NT2/D1 (cell line): ENCODE data around the gene PRAMEF2.
"Not testable (repeated sequence)": the region's sequence is repeated elsewhere in the genome, so short reads cannot be mapped to it uniquely, and the experiment has no call there.

Experiments used
- DNase-seq: peaks from one replicate; pipeline ENCODE4 v3.0.0-alpha.2; 2011; ENCODE audit warnings: low read depth, low spot score
- H3K27me3 ChIP-seq: 2 replicates; pipeline ENCODE4 v1.6.0; 2011; ENCODE audit warnings: mild to moderate bottlenecking; ENCODE audit not compliant: insufficient read length, insufficient read depth
- H3K36me3 ChIP-seq: 2 replicates; pipeline ENCODE4 v1.6.1; 2011; ENCODE audit warnings: mild to moderate bottlenecking, low read length, mixed read lengths; ENCODE audit not compliant: insufficient read depth, insufficient read length
- H3K4me1 ChIP-seq: 2 replicates; pipeline ENCODE4 v1.5.1; 2011; ENCODE audit not compliant: insufficient read depth, insufficient read length
- H3K4me3 ChIP-seq: 2 replicates; pipeline ENCODE4 v1.5.1; 2011; ENCODE audit warnings: low read depth; ENCODE audit not compliant: insufficient read length
- H3K9ac ChIP-seq: 2 replicates; pipeline ENCODE4 v1.6.0; 2011; ENCODE audit warnings: low read depth; ENCODE audit not compliant: insufficient read length
- H3K9me3 ChIP-seq: 2 replicates; pipeline ENCODE4 v1.5.1; 2011; ENCODE audit warnings: mild to moderate bottlenecking, low read length; ENCODE audit not compliant: insufficient read depth
- SUZ12 ChIP-seq: IDR thresholded peaks from 2 replicates; pipeline ENCODE4 v1.6.1; 2011; ENCODE audit not compliant: insufficient read length, insufficient read depth; ENCODE audit errors: extremely low read depth
- YY1 ChIP-seq: IDR thresholded peaks from 2 replicates; pipeline ENCODE4 v1.6.1; 2011; ENCODE audit not compliant: insufficient read length, insufficient read depth
- ZNF274 ChIP-seq: IDR thresholded peaks from 2 replicates; pipeline ENCODE4 v1.6.1; 2011; ENCODE audit warnings: mild to moderate bottlenecking, low read depth, low read length

PRAMEF2 gene

GRCh38 chr1:12856786-12857185 is at the start of gene PRAMEF2:
Gene PRAMEF2 (plus strand): TSS chr1:12857086. CDS start chr1:12859010, 1,924 bp downstream.
- not testable (repeated sequence) for H3K27me3 ChIP-seq, H3K9me3 ChIP-seq, H3K9ac ChIP-seq, H3K4me1 ChIP-seq, H3K36me3 ChIP-seq, DNase-seq, H3K4me3 ChIP-seq

DNA sequence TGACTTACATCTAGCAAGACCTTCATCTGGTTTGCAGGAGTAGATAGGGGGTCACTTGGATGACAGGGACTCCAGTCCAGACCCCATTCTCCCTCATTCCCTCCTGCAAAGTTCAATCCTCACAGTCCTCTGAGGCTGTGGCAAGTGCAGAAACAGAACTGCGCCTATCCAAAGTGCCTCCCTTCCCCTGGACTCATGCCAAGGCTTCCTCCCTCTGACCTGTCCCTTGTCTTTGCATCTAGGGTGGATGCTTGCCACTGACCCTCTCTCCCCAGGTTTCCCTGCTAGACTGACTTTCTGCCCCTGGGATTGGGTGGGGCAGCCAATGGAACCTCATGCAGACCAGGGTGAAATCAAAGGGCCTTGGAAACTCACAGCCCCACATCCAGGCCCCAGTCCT is 47.0 kb upstream of the PRAMEF2 start:
- Histone ChIP-seq H3K4me3 (no peak overlapping the region), H3K9me3 (no peaks in the 10 kb centered on the region), H3K36me3 (no peaks in the 10 kb centered on the region), H3K4me1 (peaks cover 5% of the 10 kb centered on the region), H3K27me3 (no peaks in the 10 kb centered on the region), H3K9ac (no peak overlapping the region)
- TF ChIP-seq YY1 (no peak), ZNF274 (no peak), SUZ12 (no peak)
- DNase-seq: no peak

- H3K4me3 ChIP-seq: no peak overlapping the region
- no peak overlapping the region for H3K9ac ChIP-seq
- H3K9me3 ChIP-seq: no peaks in the 10 kb centered on the region
- H3K36me3 ChIP-seq: no peaks in the 10 kb centered on the region
- H3K27me3 ChIP-seq: no peaks in the 10 kb centered on the region
- no peak for DNase-seq
- H3K4me1 ChIP-seq: peaks cover 5% of the 10 kb centered on the region
- TF ChIP-seq YY1 (no peak), SUZ12 (no peak), ZNF274 (no peak)
These were observed 46.0 kb upstream of the PRAMEF2 start for GRCh38 chr1:12810691-12811408.

DNA sequence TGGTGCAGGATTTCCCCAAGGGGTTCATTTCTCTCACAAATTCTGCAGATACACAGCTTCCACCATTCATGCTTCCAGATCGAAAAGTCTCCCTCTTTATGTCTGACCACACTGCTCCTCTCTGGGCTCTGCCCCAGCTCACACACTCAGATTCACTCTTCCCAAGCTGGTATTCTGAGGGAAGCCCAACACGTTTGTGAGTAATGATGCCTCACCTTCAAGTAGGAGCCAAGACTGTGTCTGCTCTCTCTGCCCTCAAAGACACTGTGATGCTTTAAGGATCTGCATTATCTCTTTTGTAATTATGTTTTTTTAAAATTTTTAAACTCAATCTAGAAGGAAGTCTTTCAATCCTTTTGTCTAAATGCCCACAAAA is 45.5 kb upstream of the PRAMEF2 start:
- TF ChIP-seq ZNF274: no peak
- TF ChIP-seq SUZ12: no peak
- no peak for TF ChIP-seq YY1
- H3K4me3 ChIP-seq: no peak overlapping the region
- no peak for DNase-seq
- no peak overlapping the region for H3K9ac ChIP-seq
- H3K36me3 ChIP-seq: no peaks in the 10 kb centered on the region
- H3K9me3 ChIP-seq: no peaks in the 10 kb centered on the region
- no peaks in the 10 kb centered on the region for H3K27me3 ChIP-seq
- peaks cover 5% of the 10 kb centered on the region for H3K4me1 ChIP-seq

GRCh38 chr1:12819061-12819460 is 37.8 kb upstream of the PRAMEF2 start:
- not testable (repeated sequence) for H3K4me3 ChIP-seq, DNase-seq, H3K9ac ChIP-seq, H3K27me3 ChIP-seq, H3K4me1 ChIP-seq, H3K36me3 ChIP-seq, H3K9me3 ChIP-seq

- DNase-seq, H3K9me3 ChIP-seq, H3K9ac ChIP-seq, H3K36me3 ChIP-seq, H3K27me3 ChIP-seq, H3K4me3 ChIP-seq, H3K4me1 ChIP-seq: not testable (repeated sequence)
These were observed 25.6 kb upstream of the PRAMEF2 start, which contains the start of gene PRAMEF11 for GRCh38 chr1:12831310-12831709. Gene PRAMEF11 (minus strand): TSS chr1:12831410. CDS start chr1:12828789, 2,621 bp downstream.

DNA sequence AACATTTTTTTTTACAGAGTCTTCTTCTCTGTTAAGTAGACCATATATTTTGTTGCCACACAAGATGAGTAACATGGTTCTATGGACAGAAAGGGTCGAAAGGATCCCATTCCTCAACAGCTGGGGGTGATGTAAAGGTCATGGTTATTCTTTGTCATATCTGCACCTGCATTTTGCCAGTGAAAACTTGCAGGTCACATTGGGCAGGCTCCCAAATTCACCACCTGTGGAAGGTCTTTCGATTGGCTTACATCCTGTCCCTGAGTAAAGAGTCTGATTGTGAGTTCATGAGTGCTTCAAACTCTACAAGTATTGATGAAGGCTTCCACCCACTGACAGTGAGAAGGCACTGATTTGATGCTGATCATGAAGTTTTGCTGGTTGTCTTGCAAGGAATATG is 23.6 kb upstream of the PRAMEF2 start:
- DNase-seq, H3K9me3 ChIP-seq, H3K4me1 ChIP-seq, H3K36me3 ChIP-seq, H3K27me3 ChIP-seq, H3K9ac ChIP-seq, H3K4me3 ChIP-seq: not testable (repeated sequence)

- H3K9me3 ChIP-seq, H3K4me1 ChIP-seq, H3K27me3 ChIP-seq, H3K9ac ChIP-seq, H3K36me3 ChIP-seq, DNase-seq, H3K4me3 ChIP-seq: not testable (repeated sequence)
These were observed 8.3 kb upstream of the PRAMEF2 start, which contains the start of gene HNRNPCL1 for GRCh38 chr1:12848620-12849019. Gene HNRNPCL1 (minus strand): TSS chr1:12848720. CDS start chr1:12848289, 431 bp downstream.
